Fibroblast of pulmonary artery (primary cell): ENCODE results near the gene FGA.

Experiments used
- DNase-seq: peaks from one replicate; pipeline ENCODE4 v3.0.0-alpha.2; 2010; ENCODE audit warnings: low read depth
- H3K4me3 ChIP-seq: replicated peaks from 2 replicates; pipeline ENCODE4 v1.5.1; 2011; ENCODE audit warnings: low read depth, mild to moderate bottlenecking, control low read depth, low read length, moderate library complexity
- CTCF ChIP-seq: IDR thresholded peaks from 2 replicates; pipeline ENCODE4 v1.5.1; 2011; ENCODE audit warnings: mild to moderate bottlenecking, control low read depth, low read length, inconsistent platforms; ENCODE audit errors: missing control alignments

The FGA gene

GRCh38 chr4:154623436-154623835 is 32.9 kb upstream of the FGA start:
- H3K4me3 ChIP-seq, result no peak overlapping the region
- no peak for DNase-seq
- no peak for TF ChIP-seq CTCF

- TF ChIP-seq CTCF, result peak; percentile 57
- peak; percentile 60 for DNase-seq
These were observed 32.1 kb upstream of the FGA start for GRCh38 chr4:154622598-154622997.

GRCh38 chr4:154620111-154620510 is 29.6 kb upstream of the FGA start:
- no peak overlapping the region for H3K4me3 ChIP-seq
- DNase-seq, result no peak
- TF ChIP-seq CTCF, result no peak

More at GRCh38 chr4:154622598-154622997, 32.1 kb upstream of the FGA start:
- H3K4me3 ChIP-seq, result no peak overlapping the region

GRCh38 chr4:154618708-154619315 is 28.3 kb upstream of the FGA start:
- DNase-seq, result peak; percentile 64
- TF ChIP-seq CTCF, result peak; percentile 82
- no peak overlapping the region for H3K4me3 ChIP-seq

GRCh38 chr4:154617820-154618317 is 27.3 kb upstream of the FGA start:
- TF ChIP-seq CTCF, result no peak
- no peak overlapping the region for H3K4me3 ChIP-seq
- DNase-seq, result no peak

- no peak overlapping the region for H3K4me3 ChIP-seq
- TF ChIP-seq CTCF, result no peak
- DNase-seq, result no peak
These were observed 26.2 kb upstream of the FGA start for GRCh38 chr4:154616731-154617130.

- H3K4me3 ChIP-seq, result no peak overlapping the region
- DNase-seq, result no peak
- no peak for TF ChIP-seq CTCF
These were observed 25.7 kb upstream of the FGA start for GRCh38 chr4:154616287-154616686.
